Activated naive CD4-positive, alpha-beta T cell treated with anti-CD3 and anti-CD28 coated beads, Interleukin-2, amount 50 U/mL, for 72 hours (primary cell): ENCODE results near the gene PTCH2. TPM values are rescaled to one million over a fixed set of nuclear protein-coding genes. Genes with fewer than 3 reads are reported as not detected.
"Not testable (repeated sequence)": the region's sequence is repeated elsewhere in the genome, so short reads cannot be mapped to it uniquely, and the experiment has no call there.

Source experiments
- ATAC-seq, 2 donors: fragments of 150-1000 bp; cut with Tn5 transposase; 2 replicates each; pipeline ENCODE4 v1.10.0; 2021; ENCODE audit warnings: mild to moderate bottlenecking in 2 of 2, moderate library complexity in 2 of 2
- DNase-seq, 2 donors: peaks; one replicate each; pipeline ENCODE4 v3.0.0; 2021 to 2022; ENCODE audit warnings: low spot score in 2 of 2
- H3K27ac Mint-ChIP-seq, 2 donors: one replicate each; pipeline ENCODE4 v1.8.0; 2022; ENCODE audit warnings: mild to moderate bottlenecking in 2 of 2, mixed read lengths in 2 of 2
- H3K36me3 Mint-ChIP-seq, 2 donors: one replicate each; pipeline ENCODE4 v1.8.0; 2022; ENCODE audit warnings: mixed read lengths in 2 of 2
- H3K9me3 Mint-ChIP-seq, 2 donors: one replicate each; pipeline ENCODE4 v1.8.0; 2022; ENCODE audit warnings: mixed read lengths in 2 of 2
- total RNA-seq, 2 donors: library from RNA; stranded (reverse); gene quantifications; one replicate each; pipeline ENCODE4 v1.2.3, GENCODE V29; 2022

PTCH2 gene
- total RNA-seq, 2 donors from 2014 or later: 0.99 to 1.5 TPM

DNA sequence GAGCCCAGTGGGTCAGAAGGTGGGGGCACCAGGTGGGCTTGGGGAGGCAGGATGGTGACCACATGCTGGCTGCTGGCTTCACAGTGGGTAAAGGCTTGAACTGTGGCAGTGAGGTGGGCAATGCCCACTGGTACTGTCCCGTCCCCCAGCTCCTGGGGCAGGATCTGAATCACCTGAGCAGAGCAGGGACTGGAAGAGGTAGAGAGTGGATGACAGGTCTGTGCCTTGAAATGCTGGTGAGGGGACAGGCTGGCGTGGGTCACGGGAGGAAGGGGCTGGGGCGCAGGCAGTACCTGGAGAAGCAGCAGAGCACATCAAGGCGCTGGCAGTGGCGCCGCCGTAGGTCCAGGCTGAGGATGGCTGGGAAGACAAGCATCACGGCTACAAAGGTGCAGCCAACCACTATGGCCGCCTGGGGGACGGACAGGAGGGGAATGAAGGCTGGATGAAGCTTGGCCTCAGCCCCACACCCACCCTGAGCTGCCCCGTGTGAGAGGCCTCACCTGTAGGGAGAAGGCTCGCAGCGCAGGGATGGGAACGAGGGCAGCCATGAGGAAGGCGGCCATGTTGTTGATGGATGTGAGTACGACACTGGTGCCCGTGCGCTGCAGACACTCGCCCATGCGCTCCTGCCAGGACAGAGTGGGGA, 14.9 kb downstream of the PTCH2 start:
- Mint-ChIP-seq H3K27ac (peak overlapping the region in 1 of 2 donors; percentile 50), H3K36me3 (no peaks in the 10 kb centered on the region), H3K9me3 (no peaks in the 10 kb centered on the region)
- ATAC-seq (no peak), DNase-seq (no peak)

DNA sequence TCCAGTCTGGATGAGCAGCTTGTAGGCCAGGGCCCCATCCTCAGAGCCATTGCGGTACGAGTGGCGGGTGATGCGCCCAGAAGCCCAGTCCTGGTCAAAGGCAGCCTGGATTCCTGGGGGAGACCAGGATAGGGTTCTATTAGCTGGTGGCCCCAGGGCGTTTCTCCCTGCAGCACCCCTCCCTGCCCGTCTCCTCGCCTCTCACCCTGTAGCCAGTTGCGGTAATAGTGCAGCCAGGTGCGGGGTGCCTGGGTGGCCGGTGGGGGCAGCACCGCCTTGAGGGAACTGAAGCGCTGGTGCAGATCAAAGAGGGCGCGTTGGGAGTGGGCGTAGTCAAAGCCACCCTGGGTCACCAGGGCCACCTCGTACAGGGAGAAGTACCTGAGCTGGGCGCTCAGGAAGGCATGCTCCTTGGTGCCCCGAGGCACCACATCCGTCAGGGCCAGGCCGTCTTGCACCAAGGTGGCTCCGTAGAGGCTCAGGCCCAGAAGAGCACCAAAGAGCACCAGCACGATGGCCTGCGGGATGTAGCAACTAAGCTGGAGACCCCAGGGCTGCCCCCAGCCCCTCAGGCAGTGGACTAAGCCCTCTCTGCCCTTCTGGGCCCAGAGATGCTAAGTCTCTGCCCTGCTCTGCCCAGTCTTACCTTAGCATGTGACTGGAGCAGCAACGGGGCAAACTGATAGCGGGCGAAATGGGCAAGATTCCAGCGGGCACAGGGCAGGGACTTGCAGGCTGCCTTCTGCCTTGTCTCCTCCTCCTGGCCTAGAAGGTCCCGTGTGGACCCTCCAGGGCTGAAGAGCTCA, 15.7 kb downstream of the PTCH2 start:
- peak overlapping the region in 1 of 2 donors; percentile 50 for H3K27ac Mint-ChIP-seq
- no peaks in the 10 kb centered on the region for H3K9me3 Mint-ChIP-seq
- no peaks in the 10 kb centered on the region for H3K36me3 Mint-ChIP-seq
- ATAC-seq (no peak), DNase-seq (no peak)

DNA sequence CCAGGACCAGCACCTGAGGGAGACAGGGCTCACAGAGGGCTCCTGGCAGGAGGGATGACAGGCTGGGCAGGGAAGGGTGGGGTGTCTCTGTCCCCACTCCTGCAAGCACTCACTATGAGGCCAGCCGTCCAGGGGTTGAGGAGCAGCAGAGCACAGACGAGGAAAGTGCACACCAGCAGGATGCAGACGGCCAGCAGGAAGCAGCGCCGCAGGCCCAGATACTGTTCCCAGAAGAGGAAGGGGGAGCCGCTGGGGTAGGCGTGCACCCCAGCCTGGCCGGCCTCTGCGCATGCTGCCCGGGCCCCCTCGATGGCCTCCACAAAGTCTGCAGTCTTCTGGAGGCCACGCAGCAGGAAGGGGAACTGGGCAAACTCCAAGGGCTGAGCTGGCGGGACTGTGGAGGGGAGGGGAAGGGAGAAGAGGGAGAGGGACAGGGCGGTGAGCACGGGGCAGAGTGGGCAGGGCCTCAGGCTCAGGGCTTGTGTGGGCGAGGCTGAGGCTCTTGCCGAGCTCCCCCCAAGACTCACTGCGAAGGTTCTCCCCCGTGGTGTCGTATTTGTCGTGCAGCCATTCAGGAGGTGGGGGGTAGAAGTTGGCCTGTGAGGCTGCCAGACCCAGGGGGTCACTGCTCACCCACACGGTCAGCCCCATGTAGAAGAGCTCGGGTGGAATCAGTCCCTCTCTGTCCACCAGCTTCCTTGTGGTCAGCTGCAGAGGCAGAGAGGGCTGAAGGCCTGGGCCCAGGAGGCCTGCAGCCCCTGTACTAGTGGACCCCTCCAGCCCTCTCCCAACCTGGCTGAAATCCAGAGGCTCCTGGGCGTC, 16.5 kb downstream of the PTCH2 start:
- no peak overlapping the region for H3K27ac Mint-ChIP-seq
- no peak for ATAC-seq

DNA sequence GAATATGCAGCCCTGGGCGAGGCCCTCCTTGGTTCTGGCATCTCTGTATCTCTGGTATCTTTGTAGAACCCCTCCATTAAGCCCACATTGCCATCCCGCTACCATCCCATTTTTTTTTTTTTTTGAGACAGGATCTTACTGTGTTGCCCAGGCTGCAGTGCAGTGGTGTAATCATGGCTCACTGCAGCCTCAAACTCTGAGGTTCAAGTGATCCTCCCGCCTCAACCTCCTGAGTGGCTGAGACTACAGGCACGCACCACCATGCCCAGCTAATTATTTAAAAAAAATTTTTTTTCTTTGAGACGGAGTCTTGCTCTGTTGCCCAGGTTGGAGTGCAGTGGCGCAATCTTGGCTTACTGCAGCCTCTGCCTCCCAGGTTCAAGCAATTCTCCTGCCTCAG, 18.7 kb downstream of the PTCH2 start:
- H3K9me3 Mint-ChIP-seq, DNase-seq, ATAC-seq, H3K27ac Mint-ChIP-seq, H3K36me3 Mint-ChIP-seq: not testable (repeated sequence)

More for the DNA sequence above, 16.5 kb downstream of the PTCH2 start:
- Mint-ChIP-seq H3K9me3 (no peaks in the 10 kb centered on the region), H3K36me3 (no peaks in the 10 kb centered on the region)
- no peak for DNase-seq

DNA sequence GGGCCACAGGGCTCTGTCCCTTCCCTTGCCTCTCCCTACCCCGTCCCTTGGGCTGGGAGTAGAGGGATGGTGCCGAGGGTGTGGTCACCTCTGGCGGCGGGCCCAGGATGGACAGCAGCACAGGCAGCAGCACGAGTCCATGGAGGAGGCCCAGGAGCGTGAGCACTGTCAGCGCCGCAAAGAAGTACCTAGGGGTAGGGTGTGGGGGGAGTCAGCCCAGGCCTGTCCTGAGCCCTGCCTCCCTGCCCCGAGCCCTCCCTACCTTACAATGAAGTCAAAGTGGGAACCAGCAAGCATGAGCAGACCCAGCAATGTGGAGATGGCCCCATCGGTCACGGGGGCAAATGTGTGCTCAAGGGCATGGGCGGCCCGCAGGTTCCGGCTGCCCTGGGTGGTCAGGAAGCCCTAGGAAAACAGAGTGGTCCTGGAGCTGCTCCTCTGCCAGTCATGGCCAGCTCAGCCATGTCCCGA, 20.0 kb downstream of the PTCH2 start:
- no peaks in the 10 kb centered on the region for H3K9me3 Mint-ChIP-seq
- peaks cover 0 to 4% of the 10 kb centered on the region in 2 donors for H3K36me3 Mint-ChIP-seq

DNA sequence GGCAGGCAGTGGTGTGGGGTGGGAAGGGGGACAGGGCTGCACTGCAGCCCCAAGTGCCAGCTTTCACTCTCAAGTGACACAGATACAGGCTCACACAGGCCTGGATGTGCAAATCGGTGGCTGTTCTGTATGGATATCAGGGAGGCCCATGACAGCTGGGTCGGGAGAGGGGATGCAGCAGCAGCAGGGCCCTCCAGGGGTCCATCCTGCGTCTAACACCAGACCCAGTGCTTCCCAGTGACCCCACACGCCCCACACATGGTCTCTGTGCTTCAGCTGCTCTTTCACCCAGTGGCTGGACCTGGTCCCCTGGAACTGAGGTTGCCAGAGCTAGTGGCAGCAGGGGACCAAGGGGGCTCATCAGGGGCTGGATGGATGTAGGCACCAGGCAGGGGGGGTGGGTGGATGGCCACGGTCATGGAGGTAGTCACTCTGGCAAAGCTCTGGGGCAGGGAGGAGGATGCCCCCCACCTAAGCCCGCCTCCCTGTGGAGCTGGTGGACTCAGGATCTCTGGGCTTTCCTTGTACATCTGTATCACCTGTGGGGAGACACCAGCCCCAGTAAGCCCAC, 20.8 kb downstream of the PTCH2 start:
- DNase-seq (no peak), ATAC-seq (no peak)
- H3K27ac Mint-ChIP-seq: no peak overlapping the region
- H3K9me3 Mint-ChIP-seq: no peaks in the 10 kb centered on the region
- peaks cover 0 to 12% of the 10 kb centered on the region in 2 donors for H3K36me3 Mint-ChIP-seq

More for the DNA sequence above, 20.0 kb downstream of the PTCH2 start:
- ATAC-seq (no peak), DNase-seq (no peak)
- H3K27ac Mint-ChIP-seq: no peak overlapping the region

DNA sequence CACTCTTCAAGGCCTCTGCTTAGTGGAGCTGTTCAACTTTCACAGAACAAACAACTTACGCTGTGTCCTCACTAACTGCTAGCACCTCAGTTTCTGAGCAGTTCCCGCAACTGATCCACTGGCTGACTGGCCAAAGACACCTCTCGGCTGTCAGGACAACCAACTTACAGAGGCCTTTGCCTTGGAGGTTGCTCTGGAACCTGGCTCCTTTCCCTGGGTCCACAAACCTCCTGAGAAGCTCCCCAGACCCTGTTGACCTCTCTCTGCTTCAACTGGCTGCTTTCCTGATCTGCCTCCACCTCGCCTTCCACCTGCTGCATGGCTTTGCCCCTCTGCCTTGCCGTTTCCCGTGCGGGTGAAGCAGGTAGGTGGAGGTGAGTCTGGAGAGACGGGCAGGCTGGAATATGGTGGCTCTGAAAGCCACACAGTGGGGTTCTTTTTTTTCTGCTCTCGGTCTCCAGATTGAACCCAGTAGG, 21.8 kb downstream of the PTCH2 start:
- ATAC-seq (no peak), DNase-seq (no peak)
- H3K9me3 Mint-ChIP-seq: no peaks in the 10 kb centered on the region
- peaks cover 0 to 15% of the 10 kb centered on the region in 2 donors for H3K36me3 Mint-ChIP-seq
- peak overlapping the region in 1 of 2 donors; percentile 99 for H3K27ac Mint-ChIP-seq

DNA sequence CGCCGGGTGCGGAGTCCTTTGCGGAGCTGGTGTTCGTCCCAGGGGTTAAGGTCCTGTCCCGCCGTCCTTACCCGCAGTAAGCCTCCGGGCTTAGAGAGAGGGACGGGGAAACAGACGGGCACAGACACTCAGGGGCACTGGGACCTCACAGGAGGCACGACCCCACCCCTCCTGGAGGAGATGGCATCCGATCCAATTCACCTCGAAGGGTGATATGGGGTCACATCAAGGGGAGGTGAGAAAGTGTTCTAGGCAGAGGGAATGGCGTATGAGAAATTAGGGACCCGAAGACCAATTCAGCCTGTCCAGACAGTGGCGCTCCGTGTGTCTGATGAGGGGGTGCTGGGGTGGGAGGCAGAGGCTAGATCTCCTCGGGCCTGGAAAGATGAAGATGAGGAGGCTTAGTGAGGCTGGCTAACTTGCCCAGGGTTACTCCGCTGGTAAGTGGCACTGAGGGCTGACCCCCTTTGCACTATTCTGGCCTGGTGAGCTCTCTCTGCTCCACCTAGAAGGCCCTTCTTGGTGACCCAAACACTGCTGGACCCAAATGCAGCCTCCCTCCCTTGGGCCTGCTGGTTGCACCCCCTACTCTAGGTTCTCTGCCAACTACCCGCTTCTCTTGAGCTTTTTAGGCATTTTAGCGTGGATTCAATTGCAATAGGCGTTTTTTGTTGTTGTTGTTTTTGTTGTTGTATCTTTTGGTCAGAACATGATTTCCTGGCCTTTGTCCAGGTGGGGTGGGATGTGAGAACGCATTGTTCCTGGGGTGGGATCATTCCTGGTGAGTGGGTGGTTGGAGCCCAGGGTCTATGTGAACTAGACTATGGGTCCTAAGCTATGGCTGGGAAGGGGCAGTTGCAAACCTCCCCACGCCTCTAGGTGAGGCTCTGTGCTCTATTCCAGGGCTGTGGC, 22.5 kb downstream of the PTCH2 start:
- Mint-ChIP-seq H3K27ac (peak overlapping the region; percentile 99 to 100), H3K36me3 (peaks cover under 1 to 15% of the 10 kb centered on the region in 2 donors), H3K9me3 (no peaks in the 10 kb centered on the region)
- DNase-seq (no peak), ATAC-seq (peak in 1 of 2 donors; percentile 0)

DNA sequence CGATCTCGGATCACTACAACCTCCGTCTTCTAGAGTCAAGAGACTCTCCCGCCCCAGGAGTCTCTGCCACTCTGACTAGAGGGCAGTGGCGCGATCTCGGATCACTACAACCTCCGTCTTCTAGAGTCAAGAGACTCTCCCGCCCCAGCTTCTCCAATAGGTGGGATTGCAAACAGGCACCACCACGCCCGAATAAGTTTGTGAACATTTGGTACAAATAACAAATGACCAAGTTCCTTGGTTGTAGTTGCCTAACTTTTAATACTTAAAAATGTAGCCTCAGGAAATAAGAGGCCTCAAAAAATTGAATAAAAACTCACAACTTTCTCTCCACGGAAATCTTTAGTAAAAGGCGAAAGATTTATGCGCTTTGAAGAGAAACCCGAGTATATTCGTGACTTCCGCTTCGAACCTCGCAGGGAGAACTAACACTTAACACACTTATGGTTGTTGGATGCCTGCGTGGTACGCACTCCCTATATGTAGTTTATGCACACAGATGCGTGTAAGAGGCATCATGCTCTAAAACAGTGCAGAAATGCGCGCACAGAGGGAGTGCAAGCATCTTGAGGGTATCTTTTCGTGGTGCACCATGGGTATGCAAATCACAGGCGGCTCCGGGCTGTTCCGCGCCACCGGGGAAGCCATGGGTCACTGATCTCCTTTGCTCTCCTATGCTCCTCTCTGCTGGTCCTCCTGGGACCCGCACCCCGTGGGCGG, 23.3 kb downstream of the PTCH2 start:
- DNase-seq (peak; percentile 80 to 89), ATAC-seq (peak; percentile 88 to 91)
- H3K36me3 Mint-ChIP-seq: peaks cover 9 to 23% of the 10 kb centered on the region in 2 donors
- H3K9me3 Mint-ChIP-seq: no peaks in the 10 kb centered on the region
- H3K27ac Mint-ChIP-seq: peak overlapping the region; percentile 99 to 100

DNA sequence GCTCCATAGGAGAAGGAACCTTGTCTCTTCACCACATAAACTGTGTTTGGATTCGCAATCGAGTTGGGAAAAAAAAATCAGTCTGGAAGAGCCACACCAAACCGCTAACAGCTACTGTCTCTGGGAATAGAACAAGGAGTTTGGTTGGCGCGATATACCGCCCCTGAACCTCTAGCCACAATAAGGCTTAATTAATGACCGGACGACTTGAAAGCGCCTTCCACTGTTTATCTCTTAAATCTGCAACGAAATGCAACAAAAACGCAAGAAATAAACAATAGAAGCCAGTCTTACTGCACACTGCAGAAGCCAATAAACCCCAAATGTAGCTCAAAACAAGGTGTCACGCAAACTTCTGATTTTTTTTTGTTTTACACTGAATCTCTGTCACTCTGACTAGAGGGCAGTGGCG, 23.9 kb downstream of the PTCH2 start:
- ATAC-seq (no peak), DNase-seq (no peak)
- peak overlapping the region; percentile 99 to 100 for H3K27ac Mint-ChIP-seq
- no peaks in the 10 kb centered on the region for H3K9me3 Mint-ChIP-seq
- H3K36me3 Mint-ChIP-seq: peaks cover 13 to 26% of the 10 kb centered on the region in 2 donors

DNA sequence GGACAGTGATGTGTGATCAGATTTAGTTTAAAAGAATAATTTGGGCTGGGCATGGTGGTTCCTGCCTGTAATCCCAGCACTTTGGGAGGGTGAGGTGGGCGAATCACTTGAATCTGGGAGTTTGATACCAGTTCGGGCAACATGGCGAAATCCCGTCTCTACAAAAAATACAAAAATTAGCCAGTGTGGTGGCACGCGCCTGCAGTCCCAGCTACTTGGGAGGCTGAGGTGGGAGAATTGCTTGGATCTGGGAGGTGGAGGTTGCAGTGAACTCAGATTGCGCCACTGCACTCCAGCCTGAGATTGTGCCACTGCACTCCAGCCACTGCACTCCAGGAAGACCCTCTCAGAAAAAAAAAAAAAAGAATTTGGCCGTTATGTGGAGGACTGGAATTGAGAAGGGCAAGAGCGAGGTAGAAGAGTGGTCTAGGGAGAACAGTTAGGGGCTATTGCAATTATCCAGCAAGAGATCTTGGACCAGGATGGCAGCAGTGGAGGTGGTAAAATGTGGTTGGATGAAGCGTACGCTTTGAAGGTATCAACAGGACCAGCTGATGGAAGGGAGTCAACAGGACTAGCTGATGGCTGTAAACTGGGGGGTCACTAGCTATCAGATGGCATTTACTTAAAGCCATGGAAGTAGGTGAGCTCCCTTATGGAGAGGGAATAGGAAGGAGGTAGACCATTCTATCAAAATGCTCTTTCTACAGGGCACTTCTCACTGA, 25.1 kb downstream of the PTCH2 start:
- ATAC-seq (no peak), DNase-seq (no peak)
- peaks cover 16 to 26% of the 10 kb centered on the region in 2 donors for H3K36me3 Mint-ChIP-seq
- H3K9me3 Mint-ChIP-seq: no peaks in the 10 kb centered on the region
- peak overlapping the region; percentile 73 to 99 for H3K27ac Mint-ChIP-seq

DNA sequence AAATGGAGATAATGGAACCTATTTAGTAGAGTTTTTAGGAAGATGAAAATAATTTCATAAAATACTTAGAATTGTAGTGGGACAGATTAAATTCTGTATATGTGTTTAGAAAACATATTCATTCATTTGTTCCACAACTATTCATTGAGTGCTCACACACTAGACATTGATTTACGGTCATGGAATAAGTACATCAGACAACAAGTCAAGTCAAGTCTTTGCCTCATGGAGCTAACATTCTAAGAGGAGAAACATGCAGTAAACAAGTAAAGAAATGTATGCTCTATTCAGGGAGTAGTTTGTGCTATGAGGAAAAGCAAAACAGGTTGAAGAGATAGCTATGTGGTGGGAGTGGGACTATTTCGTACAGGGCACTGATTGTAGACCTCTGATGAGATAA, 25.7 kb downstream of the PTCH2 start:
- ATAC-seq: no peak

DNA sequence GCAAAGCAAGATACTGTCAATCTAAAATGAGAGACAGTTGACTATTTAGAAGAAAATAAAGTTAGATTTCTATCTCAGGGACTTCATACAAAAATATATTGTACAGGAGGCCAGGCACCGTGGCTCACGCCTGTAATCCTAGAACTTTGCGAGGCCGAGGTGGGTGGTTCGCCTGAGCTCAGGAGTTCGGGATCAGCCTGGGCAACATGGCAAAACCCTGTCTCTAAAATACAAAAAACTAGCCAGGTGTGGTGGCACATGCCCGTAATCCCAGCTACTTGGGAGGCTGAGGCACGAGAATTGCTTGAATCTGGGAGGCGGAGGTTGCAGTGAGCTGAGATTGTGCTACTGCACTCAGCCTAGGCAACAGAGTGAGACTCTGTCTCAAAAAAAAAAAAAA, 27.1 kb downstream of the PTCH2 start:
- H3K27ac Mint-ChIP-seq: peak overlapping the region; percentile 96
- DNase-seq, H3K9me3 Mint-ChIP-seq, ATAC-seq: not testable (repeated sequence)
- peaks cover 16 to 34% of the 10 kb centered on the region in 2 donors for H3K36me3 Mint-ChIP-seq

More for the DNA sequence above, 25.7 kb downstream of the PTCH2 start:
- DNase-seq: no peak
- Mint-ChIP-seq H3K36me3 (peaks cover 16 to 26% of the 10 kb centered on the region in 2 donors), H3K9me3 (no peaks in the 10 kb centered on the region), H3K27ac (peak overlapping the region; percentile 13 to 99)

DNA sequence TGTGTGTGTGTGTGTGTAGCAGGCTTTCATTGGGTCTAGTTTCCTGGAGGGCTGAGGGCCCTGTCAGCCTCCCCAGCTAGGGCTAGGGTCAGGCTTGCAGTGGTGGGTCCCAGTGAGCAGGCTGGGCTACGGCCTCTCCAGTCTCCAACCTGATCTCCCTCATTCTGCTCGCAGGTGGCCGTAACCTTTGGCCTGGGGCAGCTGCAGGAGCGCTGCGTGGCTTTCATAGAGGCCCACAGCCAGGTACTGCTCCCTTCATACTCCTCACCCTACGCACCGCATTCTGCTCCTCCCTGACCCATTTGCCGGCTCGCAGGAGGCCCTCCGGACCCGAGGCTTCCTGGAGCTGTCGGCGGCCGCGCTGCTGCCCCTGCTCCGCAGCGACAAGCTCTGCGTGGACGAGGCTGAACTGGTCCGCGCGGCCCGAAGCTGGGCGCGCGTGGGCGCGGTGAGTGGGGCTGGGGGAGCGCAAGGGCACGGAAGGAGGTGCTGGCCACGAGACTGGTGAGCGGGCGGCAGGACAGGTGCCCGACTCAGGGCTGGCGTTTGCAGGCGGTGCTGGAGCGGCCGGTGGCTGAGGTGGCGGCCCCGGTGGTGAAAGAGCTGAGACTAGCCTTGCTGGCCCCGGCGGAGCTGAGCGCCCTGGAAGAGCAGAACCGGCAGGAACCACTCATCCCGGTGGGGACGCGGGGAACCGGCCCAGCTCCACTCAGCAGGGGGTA, 30.1 kb downstream of the PTCH2 start:
- no peak for ATAC-seq
- peaks cover 16 to 30% of the 10 kb centered on the region in 2 donors for H3K36me3 Mint-ChIP-seq
- peak overlapping the region in 1 of 2 donors; percentile 97 for H3K27ac Mint-ChIP-seq
- H3K9me3 Mint-ChIP-seq: no peaks in the 10 kb centered on the region
- no peak for DNase-seq
